ENCODE measurements around the gene ATP5F1D.
A peak's percentile ranks its signal among the peaks of the same experiment; 100 is the strongest.

DNA sequence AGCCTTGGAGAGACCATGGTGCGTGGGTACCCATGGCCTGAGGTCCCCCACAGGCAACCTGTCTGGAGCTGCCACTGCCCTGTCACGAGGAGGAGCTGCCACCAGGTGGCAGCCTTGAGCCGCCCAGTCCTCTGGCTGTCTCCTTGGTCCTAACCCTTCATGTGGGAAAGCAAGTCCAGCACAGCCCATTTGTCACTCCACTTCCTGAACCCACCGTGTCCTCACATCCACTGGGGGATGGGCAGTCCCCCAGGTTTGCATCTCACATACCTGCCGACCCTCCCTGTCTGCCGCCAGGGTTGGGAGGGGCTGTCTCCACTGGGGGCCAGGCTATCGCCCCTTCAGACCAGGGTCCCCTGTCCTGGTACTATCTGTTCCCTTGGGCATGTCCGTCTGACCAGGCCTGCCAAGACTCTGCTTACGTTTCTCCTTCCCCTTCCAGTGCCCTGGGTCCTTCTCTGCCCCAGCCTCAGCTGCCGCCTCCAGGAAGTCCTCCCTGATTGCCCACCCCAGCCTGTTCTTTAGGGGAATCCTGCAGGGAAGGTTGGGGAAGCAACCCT lies 38.3 kb downstream of the ATP5F1D start:
- TF ChIP-seq CTCF (IDR thresholded peaks at IDR 0.05; ENCODE audit: low read depth, low read length) (peak; percentile 98), EZH2phosphoT487 (IDR thresholded peaks at IDR 0.05; ENCODE audit: low read depth) (no peak)
